ENCODE data around the gene FGF3. TPM values are rescaled to one million over a fixed set of nuclear protein-coding genes. Genes with fewer than 3 reads are reported as not detected.

Gene FGF3
- total RNA-seq, 1 experiment from 2014 or later = not detected

GRCh38 chr11:69861901-69862300 lies 42.7 kb upstream of the FGF3 start:
- Histone ChIP-seq H3K4me2 (ENCODE audit: low read length) (no peak overlapping the region), H3K27me3 (ENCODE audit: low read length) (no peaks in the 10 kb centered on the region), H3K27ac (ENCODE audit: low read length) (no peak overlapping the region), H3K4me1 (ENCODE audit: insufficient read depth, low read length) (peaks cover under 1% of the 10 kb centered on the region), H3F3A (ENCODE audit: low read length, unreplicated experiment) (no peaks in the 10 kb centered on the region), H3K9me2 (replicated peaks; ENCODE audit: low read length) (no peaks in the 10 kb centered on the region), H3K36me3 (ENCODE audit: low read depth, low read length) (no peaks in the 10 kb centered on the region), H4K20me1 (ENCODE audit: low read length) (no peaks in the 10 kb centered on the region), H3K4me3 (ENCODE audit: low read length) (no peak overlapping the region), H2AFZ (ENCODE audit: low read length) (no peak overlapping the region), H3K9ac (ENCODE audit: low read length) (no peak overlapping the region), H3K79me2 (ENCODE audit: low read length) (no peaks in the 10 kb centered on the region), H3K9me3 (ENCODE audit: low read length) (no peaks in the 10 kb centered on the region)
- BruUV-seq (replicated peaks) = no TSS peak
- TF ChIP-seq, protein P1, sequence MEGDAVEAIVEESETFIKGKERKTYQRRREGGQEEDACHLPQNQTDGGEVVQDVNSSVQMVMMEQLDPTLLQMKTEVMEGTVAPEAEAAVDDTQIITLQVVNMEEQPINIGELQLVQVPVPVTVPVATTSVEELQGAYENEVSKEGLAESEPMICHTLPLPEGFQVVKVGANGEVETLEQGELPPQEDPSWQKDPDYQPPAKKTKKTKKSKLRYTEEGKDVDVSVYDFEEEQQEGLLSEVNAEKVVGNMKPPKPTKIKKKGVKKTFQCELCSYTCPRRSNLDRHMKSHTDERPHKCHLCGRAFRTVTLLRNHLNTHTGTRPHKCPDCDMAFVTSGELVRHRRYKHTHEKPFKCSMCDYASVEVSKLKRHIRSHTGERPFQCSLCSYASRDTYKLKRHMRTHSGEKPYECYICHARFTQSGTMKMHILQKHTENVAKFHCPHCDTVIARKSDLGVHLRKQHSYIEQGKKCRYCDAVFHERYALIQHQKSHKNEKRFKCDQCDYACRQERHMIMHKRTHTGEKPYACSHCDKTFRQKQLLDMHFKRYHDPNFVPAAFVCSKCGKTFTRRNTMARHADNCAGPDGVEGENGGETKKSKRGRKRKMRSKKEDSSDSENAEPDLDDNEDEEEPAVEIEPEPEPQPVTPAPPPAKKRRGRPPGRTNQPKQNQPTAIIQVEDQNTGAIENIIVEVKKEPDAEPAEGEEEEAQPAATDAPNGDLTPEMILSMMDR (conservative IDR thresholded peaks at IDR 0.05; ENCODE audit: low read depth, low read length) = no peak
- TF ChIP-seq EZH2phosphoT487 (IDR thresholded peaks at IDR 0.05; ENCODE audit: borderline replicate concordance, low read length) (no peak), EZH2 (IDR thresholded peaks at IDR 0.05; ENCODE audit: low read length, unreplicated experiment) (no peak)
- ChIA-PET POLR2A (ENCODE audit: unreplicated experiment) (no interaction called here), CTCF (no interaction called here)
- no peak for ATAC-seq
- DNase-seq = no peak
- intact Hi-C loops (cut with micrococcal nuclease) = no loop called here

GRCh38 chr11:69860796-69861445 lies 41.7 kb upstream of the FGF3 start:
- no peaks in the 10 kb centered on the region for H3K9me2 ChIP-seq (replicated peaks; ENCODE audit: low read length)
- H3K4me3 ChIP-seq (ENCODE audit: low read length) = no peak overlapping the region
- no peaks in the 10 kb centered on the region for H3K36me3 ChIP-seq (ENCODE audit: low read depth, low read length)
- no peak overlapping the region for H2AFZ ChIP-seq (ENCODE audit: low read length)
- H3K9me3 ChIP-seq (ENCODE audit: low read length) = no peaks in the 10 kb centered on the region
- ATAC-seq = no peak
- no peaks in the 10 kb centered on the region for H3F3A ChIP-seq (ENCODE audit: low read length, unreplicated experiment)
- ChIA-PET POLR2A (ENCODE audit: unreplicated experiment) (no interaction called here), CTCF (no interaction called here)
- intact Hi-C loops (cut with micrococcal nuclease) = no loop called here
- no peak overlapping the region for H3K9ac ChIP-seq (ENCODE audit: low read length)
- BruUV-seq (replicated peaks) = no TSS peak
- H3K27me3 ChIP-seq (ENCODE audit: low read length) = no peaks in the 10 kb centered on the region
- no peak overlapping the region for H3K27ac ChIP-seq (ENCODE audit: low read length)
- no peak for DNase-seq
- H4K20me1 ChIP-seq (ENCODE audit: low read length) = no peaks in the 10 kb centered on the region
- no peaks in the 10 kb centered on the region for H3K4me1 ChIP-seq (ENCODE audit: insufficient read depth, low read length)
- no peaks in the 10 kb centered on the region for H3K79me2 ChIP-seq (ENCODE audit: low read length)
- TF ChIP-seq EZH2 (IDR thresholded peaks at IDR 0.05; ENCODE audit: low read length, unreplicated experiment) (no peak), EZH2phosphoT487 (IDR thresholded peaks at IDR 0.05; ENCODE audit: borderline replicate concordance, low read length) (no peak)
- TF ChIP-seq, protein P1 (conservative IDR thresholded peaks at IDR 0.05; ENCODE audit: low read depth, low read length) = no peak
- no peak overlapping the region for H3K4me2 ChIP-seq (ENCODE audit: low read length)

DNA sequence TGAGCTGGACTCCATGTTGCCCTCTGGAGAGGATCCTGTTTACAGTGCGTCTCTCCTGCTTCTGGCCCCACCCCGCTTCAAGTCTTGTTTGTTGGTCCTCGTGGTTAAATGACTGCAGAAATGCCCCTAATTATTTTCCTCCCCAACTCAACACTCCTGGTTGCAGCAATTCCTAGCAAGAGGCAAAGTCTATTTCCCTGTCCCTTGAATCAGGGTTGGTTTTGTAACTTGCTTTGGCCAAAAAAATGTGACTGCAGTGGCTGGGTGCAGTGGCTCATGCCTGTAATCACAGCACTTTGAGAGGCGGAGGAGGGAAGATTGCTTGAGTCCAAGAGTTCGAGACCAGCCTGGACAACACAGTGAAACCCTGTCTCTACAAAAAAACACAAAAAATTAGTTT lies 41.0 kb upstream of the FGF3 start:
- H3K27ac ChIP-seq (ENCODE audit: low read length) = no peak overlapping the region
- H3F3A ChIP-seq (ENCODE audit: low read length, unreplicated experiment) = no peaks in the 10 kb centered on the region
- H3K36me3 ChIP-seq (ENCODE audit: low read depth, low read length) = no peaks in the 10 kb centered on the region
- POLR2A ChIA-PET (ENCODE audit: unreplicated experiment) = no interaction called here
- DNase-seq = no peak
- H3K27me3 ChIP-seq (ENCODE audit: low read length) = no peaks in the 10 kb centered on the region
- H3K9me3 ChIP-seq (ENCODE audit: low read length) = no peaks in the 10 kb centered on the region
- H3K79me2 ChIP-seq (ENCODE audit: low read length) = no peaks in the 10 kb centered on the region
- H4K20me1 ChIP-seq (ENCODE audit: low read length) = no peaks in the 10 kb centered on the region
- H3K4me1 ChIP-seq (ENCODE audit: insufficient read depth, low read length) = no peaks in the 10 kb centered on the region
- H3K9ac ChIP-seq (ENCODE audit: low read length) = no peak overlapping the region
- H2AFZ ChIP-seq (ENCODE audit: low read length) = no peak overlapping the region
- no peaks in the 10 kb centered on the region for H3K9me2 ChIP-seq (replicated peaks; ENCODE audit: low read length)
- ATAC-seq = no peak
- no TSS peak for BruUV-seq (replicated peaks)
- no peak for TF ChIP-seq EZH2 (IDR thresholded peaks at IDR 0.05; ENCODE audit: low read length, unreplicated experiment)
- TF ChIP-seq EZH2phosphoT487 (IDR thresholded peaks at IDR 0.05; ENCODE audit: borderline replicate concordance, low read length) = no peak
- TF ChIP-seq, protein P1 (conservative IDR thresholded peaks at IDR 0.05; ENCODE audit: low read depth, low read length) = no peak
- CTCF ChIA-PET = no interaction called here
- H3K4me2 ChIP-seq (ENCODE audit: low read length) = no peak overlapping the region
- intact Hi-C loops (cut with micrococcal nuclease) = no loop called here
- no peak overlapping the region for H3K4me3 ChIP-seq (ENCODE audit: low read length)
